Activated naive CD8-positive, alpha-beta T cell treated with anti-CD3 and anti-CD28 coated beads, Interleukin-2, amount 50 U/mL, for 24 hours (primary cell): ENCODE results near the gene VNN1.
"Not testable (repeated sequence)": the region's sequence is repeated elsewhere in the genome, so short reads cannot be mapped to it uniquely, and the experiment has no call there.

Experiments
- ATAC-seq: fragments of 150-1000 bp; cut with Tn5 transposase; one replicate; pipeline ENCODE4 v1.10.0; 2021
- DNase-seq: peaks from one replicate; pipeline ENCODE4 v3.0.0; 2021
- H3K27ac Mint-ChIP-seq: one replicate; pipeline ENCODE4 v1.8.0; 2021; ENCODE audit warnings: mild to moderate bottlenecking, mixed read lengths
- H3K27me3 Mint-ChIP-seq: one replicate; pipeline ENCODE4 v1.8.0; 2021; ENCODE audit warnings: mixed read lengths
- H3K36me3 Mint-ChIP-seq: one replicate; pipeline ENCODE4 v1.8.0; 2021; ENCODE audit warnings: low read depth, mixed read lengths
- H3K4me1 Mint-ChIP-seq: one replicate; pipeline ENCODE4 v1.8.0; 2021; ENCODE audit warnings: mixed read lengths
- H3K4me3 Mint-ChIP-seq: one replicate; pipeline ENCODE4 v1.8.0; 2021; ENCODE audit warnings: mild to moderate bottlenecking, moderate library complexity, mixed read lengths
- H3K9me3 Mint-ChIP-seq: one replicate; pipeline ENCODE4 v1.8.0; 2021; ENCODE audit warnings: mixed read lengths

VNN1 gene

GRCh38 chr6:132708002-132708401 lies 5.9 kb downstream of the VNN1 start:
- DNase-seq: no peak
- Mint-ChIP-seq H3K36me3 (no peaks in the 10 kb centered on the region), H3K9me3 (peaks cover 6% of the 10 kb centered on the region), H3K27ac (no peak overlapping the region), H3K4me1 (no peaks in the 10 kb centered on the region), H3K4me3 (no peak overlapping the region), H3K27me3 (peaks cover 18% of the 10 kb centered on the region)
- no peak for ATAC-seq

- H3K4me3 Mint-ChIP-seq, H3K27ac Mint-ChIP-seq, H3K4me1 Mint-ChIP-seq, H3K9me3 Mint-ChIP-seq, ATAC-seq, DNase-seq, H3K36me3 Mint-ChIP-seq: not testable (repeated sequence)
- H3K27me3 Mint-ChIP-seq: peaks cover 18% of the 10 kb centered on the region
Observed at GRCh38 chr6:132706756-132707155, 7.1 kb downstream of the VNN1 start.

GRCh38 chr6:132703936-132704335 lies 9.9 kb downstream of the VNN1 start:
- Mint-ChIP-seq H3K4me1 (no peaks in the 10 kb centered on the region), H3K36me3 (no peaks in the 10 kb centered on the region), H3K27me3 (peaks cover 22% of the 10 kb centered on the region), H3K4me3 (no peak overlapping the region), H3K27ac (no peak overlapping the region), H3K9me3 (peaks cover 6% of the 10 kb centered on the region)
- no peak for ATAC-seq
- no peak for DNase-seq

GRCh38 chr6:132698608-132699007 lies 15.2 kb downstream of the VNN1 start:
- peaks cover 12% of the 10 kb centered on the region for H3K27me3 Mint-ChIP-seq

GRCh38 chr6:132695773-132696172 lies 18.1 kb downstream of the VNN1 start:
- peaks cover 4% of the 10 kb centered on the region for H3K27me3 Mint-ChIP-seq
- no peak for DNase-seq
- ATAC-seq: no peak
- no peaks in the 10 kb centered on the region for H3K4me1 Mint-ChIP-seq
- peaks cover 11% of the 10 kb centered on the region for H3K9me3 Mint-ChIP-seq
- H3K4me3 Mint-ChIP-seq: no peak overlapping the region
- H3K27ac Mint-ChIP-seq: no peak overlapping the region
- H3K36me3 Mint-ChIP-seq: peaks cover 5% of the 10 kb centered on the region

More at GRCh38 chr6:132698608-132699007, 15.2 kb downstream of the VNN1 start:
- no peak overlapping the region for H3K27ac Mint-ChIP-seq
- H3K4me3 Mint-ChIP-seq: no peak overlapping the region
- ATAC-seq (no peak), DNase-seq (no peak)
- peaks cover 5% of the 10 kb centered on the region for H3K36me3 Mint-ChIP-seq
- H3K9me3 Mint-ChIP-seq: peaks cover 11% of the 10 kb centered on the region
- no peaks in the 10 kb centered on the region for H3K4me1 Mint-ChIP-seq

- DNase-seq (no peak), ATAC-seq (no peak)
- peaks cover 5% of the 10 kb centered on the region for H3K36me3 Mint-ChIP-seq
Observed at GRCh38 chr6:132693478-132693877, 20.4 kb downstream of the VNN1 start.

GRCh38 chr6:132690678-132691077 lies 23.2 kb downstream of the VNN1 start:
- Mint-ChIP-seq H3K9me3 (peaks cover 2% of the 10 kb centered on the region), H3K4me1 (no peaks in the 10 kb centered on the region), H3K27ac (no peak overlapping the region), H3K36me3 (peaks cover under 1% of the 10 kb centered on the region), H3K27me3 (peaks cover 28% of the 10 kb centered on the region), H3K4me3 (no peak overlapping the region)
- ATAC-seq (no peak), DNase-seq (no peak)

More at GRCh38 chr6:132693478-132693877, 20.4 kb downstream of the VNN1 start:
- Mint-ChIP-seq H3K4me1 (no peaks in the 10 kb centered on the region), H3K9me3 (peaks cover 11% of the 10 kb centered on the region), H3K4me3 (no peak overlapping the region), H3K27ac (no peak overlapping the region), H3K27me3 (peaks cover 19% of the 10 kb centered on the region)

GRCh38 chr6:132687306-132687705 lies 26.5 kb downstream of the VNN1 start:
- DNase-seq (no peak), ATAC-seq (no peak)
- no peaks in the 10 kb centered on the region for H3K4me1 Mint-ChIP-seq
- no peaks in the 10 kb centered on the region for H3K36me3 Mint-ChIP-seq
- H3K9me3 Mint-ChIP-seq: no peaks in the 10 kb centered on the region
- H3K27me3 Mint-ChIP-seq: peaks cover 28% of the 10 kb centered on the region
- H3K4me3 Mint-ChIP-seq: no peak overlapping the region
- H3K27ac Mint-ChIP-seq: no peak overlapping the region

GRCh38 chr6:132686531-132686930 lies 27.3 kb downstream of the VNN1 start:
- ATAC-seq: no peak
- H3K9me3 Mint-ChIP-seq: no peaks in the 10 kb centered on the region
- no peak overlapping the region for H3K4me3 Mint-ChIP-seq
- no peaks in the 10 kb centered on the region for H3K36me3 Mint-ChIP-seq
- peaks cover 28% of the 10 kb centered on the region for H3K27me3 Mint-ChIP-seq
- no peak overlapping the region for H3K27ac Mint-ChIP-seq
- no peaks in the 10 kb centered on the region for H3K4me1 Mint-ChIP-seq
- DNase-seq: no peak

GRCh38 chr6:132685009-132685408 lies 28.8 kb downstream of the VNN1 start:
- ATAC-seq (no peak), DNase-seq (no peak)
- no peaks in the 10 kb centered on the region for H3K9me3 Mint-ChIP-seq
- peaks cover 23% of the 10 kb centered on the region for H3K27me3 Mint-ChIP-seq
- no peaks in the 10 kb centered on the region for H3K36me3 Mint-ChIP-seq
- no peak overlapping the region for H3K27ac Mint-ChIP-seq
- H3K4me3 Mint-ChIP-seq: no peak overlapping the region
- no peaks in the 10 kb centered on the region for H3K4me1 Mint-ChIP-seq

- ATAC-seq (no peak), DNase-seq (no peak)
- H3K4me3 Mint-ChIP-seq: no peak overlapping the region
Observed at GRCh38 chr6:132684272-132684671, 29.6 kb downstream of the VNN1 start.

GRCh38 chr6:132683543-132683942 lies 30.3 kb downstream of the VNN1 start:
- no peak for ATAC-seq
- Mint-ChIP-seq H3K4me1 (no peaks in the 10 kb centered on the region), H3K27ac (no peak overlapping the region), H3K9me3 (no peaks in the 10 kb centered on the region), H3K4me3 (no peak overlapping the region), H3K36me3 (no peaks in the 10 kb centered on the region), H3K27me3 (peaks cover 18% of the 10 kb centered on the region)
- DNase-seq: no peak

More at GRCh38 chr6:132684272-132684671, 29.6 kb downstream of the VNN1 start:
- Mint-ChIP-seq H3K27me3 (peaks cover 19% of the 10 kb centered on the region), H3K27ac (no peak overlapping the region), H3K36me3 (no peaks in the 10 kb centered on the region), H3K9me3 (no peaks in the 10 kb centered on the region), H3K4me1 (no peaks in the 10 kb centered on the region)

- not testable (repeated sequence) for H3K4me3 Mint-ChIP-seq, ATAC-seq, DNase-seq, H3K36me3 Mint-ChIP-seq, H3K9me3 Mint-ChIP-seq, H3K4me1 Mint-ChIP-seq, H3K27ac Mint-ChIP-seq, H3K27me3 Mint-ChIP-seq
Observed at GRCh38 chr6:132679094-132679493, 34.8 kb downstream of the VNN1 start.

GRCh38 chr6:132675749-132676148 lies 38.1 kb downstream of the VNN1 start:
- H3K36me3 Mint-ChIP-seq: no peaks in the 10 kb centered on the region
- ATAC-seq (no peak), DNase-seq (no peak)
- no peaks in the 10 kb centered on the region for H3K9me3 Mint-ChIP-seq
- peaks cover 8% of the 10 kb centered on the region for H3K27me3 Mint-ChIP-seq
- H3K27ac Mint-ChIP-seq: no peak overlapping the region
- H3K4me3 Mint-ChIP-seq: no peak overlapping the region
- H3K4me1 Mint-ChIP-seq: no peaks in the 10 kb centered on the region

- peaks cover under 1% of the 10 kb centered on the region for H3K4me1 Mint-ChIP-seq
- no peaks in the 10 kb centered on the region for H3K36me3 Mint-ChIP-seq
- H3K4me3 Mint-ChIP-seq: no peak overlapping the region
- H3K27ac Mint-ChIP-seq: no peak overlapping the region
- H3K27me3 Mint-ChIP-seq: peaks cover 8% of the 10 kb centered on the region
- H3K9me3 Mint-ChIP-seq: no peaks in the 10 kb centered on the region
- ATAC-seq (no peak), DNase-seq (no peak)
Observed at GRCh38 chr6:132675002-132675401, 38.9 kb downstream of the VNN1 start.
